Neural progenitor cell (in vitro differentiated cells): ENCODE data around the gene TCF7L1.
A peak's percentile ranks its signal among the peaks of the same experiment; 100 is the strongest.

ENCODE experiments used
- EZH2 ChIP-seq: fragments of 200-600 bp; sonication (generic); IDR thresholded peaks from 2 replicates; pipeline ENCODE4 v1.6.1; 2017; ENCODE audit warnings: antibody characterized with exemption, mild to moderate bottlenecking, moderate library complexity
- EZH2phosphoT487 ChIP-seq: fragments of 200-600 bp; sonication (generic); IDR thresholded peaks from 2 replicates; pipeline ENCODE4 v1.6.1; 2017; ENCODE audit warnings: antibody characterized with exemption
- TF ChIP-seq, protein P1 (sequence below): fragments of 200-600 bp; sonication (generic); IDR thresholded peaks from 2 replicates; pipeline ENCODE4 v1.5.1; 2017; ENCODE audit warnings: antibody characterized with exemption, mild to moderate bottlenecking

DNA sequence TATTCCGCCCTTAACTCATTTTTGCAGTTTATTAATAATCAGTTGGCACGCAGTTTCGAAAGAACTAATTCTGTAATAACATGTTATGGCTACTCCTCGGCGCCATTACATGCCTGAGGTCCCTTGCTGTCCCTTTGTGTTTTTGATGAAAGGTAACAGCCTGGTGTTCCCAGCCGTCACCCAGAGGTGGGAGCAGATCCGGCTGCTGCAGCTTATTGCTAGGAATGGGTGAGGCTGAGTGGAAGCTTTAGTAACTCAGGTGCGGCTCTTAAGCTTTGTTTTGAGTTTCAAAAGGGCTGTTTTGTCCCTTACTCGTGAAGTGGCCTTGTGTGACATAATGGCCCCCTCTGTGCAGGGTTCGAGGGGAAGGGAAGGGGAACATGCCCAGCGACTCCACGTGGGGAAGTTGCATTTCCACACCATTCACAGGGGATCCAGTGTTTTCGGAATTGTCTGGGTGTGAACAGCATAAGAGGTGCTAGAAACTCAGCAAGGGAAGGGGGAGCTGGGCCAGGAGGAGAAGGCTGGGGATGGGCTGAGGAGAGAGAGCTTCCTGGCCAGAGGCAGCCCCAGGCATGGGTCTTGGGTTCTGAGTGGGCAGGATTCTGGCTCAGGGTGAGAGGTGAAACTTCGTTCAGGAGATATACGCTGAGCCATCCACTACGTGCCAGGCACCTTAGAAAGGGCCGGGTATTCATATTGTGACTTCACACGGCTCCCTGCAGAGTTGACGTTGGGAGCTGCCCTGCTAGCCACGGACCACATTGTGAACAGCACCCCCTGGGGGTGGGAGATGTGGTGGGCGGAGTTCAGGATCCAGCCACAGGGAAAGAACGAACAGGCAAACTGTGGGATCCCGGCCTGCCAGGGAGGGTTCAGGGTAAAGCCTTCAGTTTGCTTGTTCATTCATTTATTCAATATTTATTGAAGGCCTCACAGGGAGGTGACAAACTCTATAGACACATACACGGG, 110.2 kb downstream of the TCF7L1 start:
- TF ChIP-seq, protein P1, sequence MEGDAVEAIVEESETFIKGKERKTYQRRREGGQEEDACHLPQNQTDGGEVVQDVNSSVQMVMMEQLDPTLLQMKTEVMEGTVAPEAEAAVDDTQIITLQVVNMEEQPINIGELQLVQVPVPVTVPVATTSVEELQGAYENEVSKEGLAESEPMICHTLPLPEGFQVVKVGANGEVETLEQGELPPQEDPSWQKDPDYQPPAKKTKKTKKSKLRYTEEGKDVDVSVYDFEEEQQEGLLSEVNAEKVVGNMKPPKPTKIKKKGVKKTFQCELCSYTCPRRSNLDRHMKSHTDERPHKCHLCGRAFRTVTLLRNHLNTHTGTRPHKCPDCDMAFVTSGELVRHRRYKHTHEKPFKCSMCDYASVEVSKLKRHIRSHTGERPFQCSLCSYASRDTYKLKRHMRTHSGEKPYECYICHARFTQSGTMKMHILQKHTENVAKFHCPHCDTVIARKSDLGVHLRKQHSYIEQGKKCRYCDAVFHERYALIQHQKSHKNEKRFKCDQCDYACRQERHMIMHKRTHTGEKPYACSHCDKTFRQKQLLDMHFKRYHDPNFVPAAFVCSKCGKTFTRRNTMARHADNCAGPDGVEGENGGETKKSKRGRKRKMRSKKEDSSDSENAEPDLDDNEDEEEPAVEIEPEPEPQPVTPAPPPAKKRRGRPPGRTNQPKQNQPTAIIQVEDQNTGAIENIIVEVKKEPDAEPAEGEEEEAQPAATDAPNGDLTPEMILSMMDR: peak; percentile 65
- TF ChIP-seq EZH2 (no peak), EZH2phosphoT487 (no peak)
